Suprapubic skin (tissue), 4 donors: ENCODE results near the gene CBLC. TPM values are rescaled to one million over a fixed set of nuclear protein-coding genes. Genes with fewer than 3 reads are reported as not detected.

Experiments used
- DNase-seq, 2 donors: peaks; one replicate each; pipeline ENCODE4 v3.0.0-alpha.2; 2019; ENCODE audit warnings: low spot score in 2 of 2
- H3K27ac ChIP-seq: fragments of 200-600 bp; sonication (generic); one replicate; pipeline ENCODE4 v1.5.1; 2019
- H3K27me3 ChIP-seq: fragments of 200-600 bp; sonication (generic); one replicate; pipeline ENCODE4 v1.5.1; 2019
- H3K36me3 ChIP-seq: fragments of 200-600 bp; sonication (generic); one replicate; pipeline ENCODE4 v1.5.1; 2019
- H3K4me1 ChIP-seq: fragments of 200-600 bp; sonication (generic); one replicate; pipeline ENCODE4 v1.5.1; 2019
- H3K4me3 ChIP-seq: fragments of 200-600 bp; sonication (generic); one replicate; pipeline ENCODE4 v1.5.1; 2019; ENCODE audit warnings: mild to moderate bottlenecking
- H3K9me3 ChIP-seq: fragments of 200-600 bp; sonication (generic); one replicate; pipeline ENCODE4 v1.5.1; 2019
- CTCF ChIP-seq, 2 donors: fragments of 200-600 bp in 1 of 2; fragments of 450-650 bp in 1 of 2; sonication (generic) in 1 of 2; IDR thresholded peaks; one replicate each; pipeline ENCODE4 v1.5.1; 2016 to 2019; ENCODE audit warnings: antibody characterized with exemption in 2 of 2, mild to moderate bottlenecking in 1 of 2, moderate library complexity in 1 of 2
- EP300 ChIP-seq: sonication (generic); formaldehyde crosslinking; IDR thresholded peaks from one replicate; pipeline ENCODE4 v1.6.1; 2017; ENCODE audit warnings: antibody characterized with exemption
- POLR2A ChIP-seq, 2 donors: fragments of 450-650 bp; IDR thresholded peaks; one replicate each; pipeline ENCODE4 v1.6.1; 2017; ENCODE audit warnings: antibody characterized with exemption in 2 of 2, mild to moderate bottlenecking in 2 of 2, moderate library complexity in 2 of 2
- POLR2AphosphoS5 ChIP-seq, 3 donors: sonication (generic); formaldehyde crosslinking; IDR thresholded peaks; one replicate each; pipeline ENCODE4 v1.6.1; 2017; ENCODE audit warnings: antibody characterized with exemption in 3 of 3
- WGBS: methylation state at CpG from one replicate; pipeline ENCODE4 v1.1.5; 2018; 5-methylcytosine and 5-hydroxymethylcytosine counted together
- total RNA-seq, 4 donors: library from RNA; depleted of rRNA; stranded (reverse); fragments of >200 nt; gene quantifications; one replicate each; pipeline ENCODE4 v1.1.0, GENCODE V29; 2016

CBLC gene
- total RNA-seq, 4 donors from 2014 or later = 60.4 to 94.4 (median 65.7) TPM

GRCh38 chr19:44788971-44789370 lies 11.3 kb downstream of the CBLC start:
- no peak overlapping the region for H3K27ac ChIP-seq
- TF ChIP-seq EP300 (no peak), POLR2A (IDR thresholded peaks at IDR 0.05) (no peak), POLR2AphosphoS5 (IDR thresholded peaks at IDR 0.05) (no peak), CTCF (IDR thresholded peaks at IDR 0.05) (no peak)
- H3K4me3 ChIP-seq = no peak overlapping the region
- H3K9me3 ChIP-seq = no peaks in the 10 kb centered on the region
- no peaks in the 10 kb centered on the region for H3K27me3 ChIP-seq
- DNase-seq = no peak
- peaks cover 11% of the 10 kb centered on the region for H3K36me3 ChIP-seq
- WGBS = 95% methylated on average over 6 of the region's 6 CpGs
- peaks cover 7% of the 10 kb centered on the region for H3K4me1 ChIP-seq

GRCh38 chr19:44789943-44790483 lies 12.3 kb downstream of the CBLC start:
- Histone ChIP-seq H3K27ac (no peak overlapping the region), H3K36me3 (peaks cover 16% of the 10 kb centered on the region), H3K9me3 (no peaks in the 10 kb centered on the region), H3K27me3 (no peaks in the 10 kb centered on the region), H3K4me3 (no peak overlapping the region), H3K4me1 (no peaks in the 10 kb centered on the region)
- DNase-seq = no peak
- WGBS = 75% methylated on average over 13 of the region's 13 CpGs
- TF ChIP-seq POLR2AphosphoS5 (IDR thresholded peaks at IDR 0.05) (no peak), POLR2A (IDR thresholded peaks at IDR 0.05) (no peak), EP300 (no peak), CTCF (IDR thresholded peaks at IDR 0.05) (no peak)

GRCh38 chr19:44792281-44792680 lies 14.6 kb downstream of the CBLC start:
- no peak overlapping the region for H3K4me3 ChIP-seq
- H3K27me3 ChIP-seq = no peaks in the 10 kb centered on the region
- no peaks in the 10 kb centered on the region for H3K4me1 ChIP-seq
- DNase-seq = no peak
- H3K27ac ChIP-seq = no peak overlapping the region
- no peaks in the 10 kb centered on the region for H3K9me3 ChIP-seq
- H3K36me3 ChIP-seq = peaks cover 20% of the 10 kb centered on the region
- TF ChIP-seq POLR2AphosphoS5 (IDR thresholded peaks at IDR 0.05) (no peak), EP300 (no peak), CTCF (IDR thresholded peaks at IDR 0.05) (no peak), POLR2A (IDR thresholded peaks at IDR 0.05) (no peak)
- WGBS = 89% methylated on average over 6 of the region's 9 CpGs

- no peak overlapping the region for H3K27ac ChIP-seq
- H3K27me3 ChIP-seq = no peaks in the 10 kb centered on the region
- no peaks in the 10 kb centered on the region for H3K9me3 ChIP-seq
- no peak overlapping the region for H3K4me3 ChIP-seq
- DNase-seq = no peak
- TF ChIP-seq POLR2AphosphoS5 (IDR thresholded peaks at IDR 0.05) (no peak), POLR2A (IDR thresholded peaks at IDR 0.05) (no peak), CTCF (IDR thresholded peaks at IDR 0.05) (no peak), EP300 (no peak)
- 92% methylated on average over 4 of the region's 4 CpGs for WGBS
- no peaks in the 10 kb centered on the region for H3K4me1 ChIP-seq
- peaks cover 26% of the 10 kb centered on the region for H3K36me3 ChIP-seq
These were observed 16.9 kb downstream of the CBLC start for GRCh38 chr19:44794610-44795009.

GRCh38 chr19:44795398-44795987 lies 17.8 kb downstream of the CBLC start:
- Histone ChIP-seq H3K27ac (no peak overlapping the region), H3K4me1 (peaks cover 3% of the 10 kb centered on the region)
- WGBS = 87% methylated on average over 13 of the region's 13 CpGs

More at GRCh38 chr19:44795398-44795987, 17.8 kb downstream of the CBLC start:
- H3K9me3 ChIP-seq = no peaks in the 10 kb centered on the region
- no peak overlapping the region for H3K4me3 ChIP-seq
- H3K27me3 ChIP-seq = no peaks in the 10 kb centered on the region
- no peak for DNase-seq
- H3K36me3 ChIP-seq = peaks cover 24% of the 10 kb centered on the region
- no peak for TF ChIP-seq CTCF (IDR thresholded peaks at IDR 0.05)
- TF ChIP-seq POLR2A (IDR thresholded peaks at IDR 0.05) = no peak
- no peak for TF ChIP-seq POLR2AphosphoS5 (IDR thresholded peaks at IDR 0.05)
- TF ChIP-seq EP300 = no peak
